ENCODE results near the gene SERPINB12.

GRCh38 chr18:63511285-63511684 lies 30.9 kb upstream of the SERPINB12 start:
- TF ChIP-seq BCL11A (tag by site-specific recombination; IDR thresholded peaks at IDR 0.05; ENCODE audit: low read depth) (no peak), CTCF (tag by site-specific recombination; IDR thresholded peaks at IDR 0.05) (peak; percentile 46), ZBTB21 (tag by site-specific recombination; IDR thresholded peaks at IDR 0.05) (no peak), PRDM4 (tag by site-specific recombination; IDR thresholded peaks at IDR 0.05) (no peak), EGR2 (tag by site-specific recombination; IDR thresholded peaks at IDR 0.05; ENCODE audit: low read depth) (no peak)
- TF ChIP-seq, protein P1, sequence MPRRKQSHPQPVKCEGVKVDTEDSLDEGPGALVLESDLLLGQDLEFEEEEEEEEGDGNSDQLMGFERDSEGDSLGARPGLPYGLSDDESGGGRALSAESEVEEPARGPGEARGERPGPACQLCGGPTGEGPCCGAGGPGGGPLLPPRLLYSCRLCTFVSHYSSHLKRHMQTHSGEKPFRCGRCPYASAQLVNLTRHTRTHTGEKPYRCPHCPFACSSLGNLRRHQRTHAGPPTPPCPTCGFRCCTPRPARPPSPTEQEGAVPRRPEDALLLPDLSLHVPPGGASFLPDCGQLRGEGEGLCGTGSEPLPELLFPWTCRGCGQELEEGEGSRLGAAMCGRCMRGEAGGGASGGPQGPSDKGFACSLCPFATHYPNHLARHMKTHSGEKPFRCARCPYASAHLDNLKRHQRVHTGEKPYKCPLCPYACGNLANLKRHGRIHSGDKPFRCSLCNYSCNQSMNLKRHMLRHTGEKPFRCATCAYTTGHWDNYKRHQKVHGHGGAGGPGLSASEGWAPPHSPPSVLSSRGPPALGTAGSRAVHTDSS (tag by site-specific recombination; IDR thresholded peaks at IDR 0.05): no peak

All from HEK293 (cell line).